Hindlimb muscle (tissue), 1 donor: ENCODE results near the gene MMP3. TPM values are rescaled to one million over a fixed set of nuclear protein-coding genes. Genes with fewer than 3 reads are reported as not detected.
"Not testable (repeated sequence)": the region's sequence is repeated elsewhere in the genome, so short reads cannot be mapped to it uniquely, and the experiment has no call there.

Experiments used
- DNase-seq: peaks from one replicate; pipeline ENCODE4 v3.0.0-alpha.2; 2013
- polyA plus RNA-seq: library from polyadenylated mRNA; unstranded; fragments of 120-200 nt; gene quantifications from one replicate; pipeline ENCODE4 v1.2.1, GENCODE V29; 2013; ENCODE audit not compliant: insufficient read length

Gene MMP3
- not detected for polyA plus RNA-seq

DNA sequence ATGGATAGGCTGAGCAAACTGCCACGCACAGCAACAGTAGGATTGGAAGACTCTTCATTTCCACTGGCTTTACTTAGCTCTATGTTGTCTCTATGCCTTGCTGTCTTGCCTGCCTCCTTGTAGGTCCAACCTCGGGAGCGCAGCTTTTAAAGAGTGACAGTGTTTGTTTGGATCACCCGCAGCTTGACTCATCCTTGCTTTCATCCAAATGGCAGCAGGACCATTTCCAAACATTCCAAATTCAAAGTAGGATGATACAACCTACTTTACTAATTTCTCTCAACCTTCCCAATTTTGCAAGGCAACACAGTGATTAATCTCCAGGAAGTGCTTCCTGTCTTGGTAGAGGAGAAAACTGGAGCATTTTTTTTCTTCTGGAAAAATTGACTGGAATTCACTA, at the start of gene MMP3:
Gene MMP3 (minus strand): TSS at position 121 of the 400 bp plus-strand sequence. CDS start 63 bp downstream, at position 58.
- DNase-seq, result no peak

DNA sequence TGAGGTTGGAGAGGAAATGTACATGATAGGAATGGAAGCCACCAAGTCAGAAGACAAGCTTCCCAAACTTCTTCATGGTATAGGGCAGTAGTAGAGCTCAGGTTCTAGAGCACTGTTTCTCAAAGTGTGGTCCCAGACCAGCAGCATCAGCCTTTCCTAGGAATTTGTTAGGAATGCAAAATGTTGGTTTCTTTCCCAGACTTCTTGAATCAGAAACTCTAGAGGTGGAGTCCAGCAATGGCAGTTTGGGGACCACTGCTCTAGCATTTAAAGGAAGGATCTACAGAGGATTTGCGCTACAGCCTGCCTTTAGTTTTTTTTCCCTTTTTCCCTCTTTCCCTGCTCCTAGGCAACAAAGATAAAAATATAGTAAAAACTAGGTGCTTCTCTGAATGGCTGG, 48.3 kb upstream of the MMP3 start:
- DNase-seq, result no peak

DNA sequence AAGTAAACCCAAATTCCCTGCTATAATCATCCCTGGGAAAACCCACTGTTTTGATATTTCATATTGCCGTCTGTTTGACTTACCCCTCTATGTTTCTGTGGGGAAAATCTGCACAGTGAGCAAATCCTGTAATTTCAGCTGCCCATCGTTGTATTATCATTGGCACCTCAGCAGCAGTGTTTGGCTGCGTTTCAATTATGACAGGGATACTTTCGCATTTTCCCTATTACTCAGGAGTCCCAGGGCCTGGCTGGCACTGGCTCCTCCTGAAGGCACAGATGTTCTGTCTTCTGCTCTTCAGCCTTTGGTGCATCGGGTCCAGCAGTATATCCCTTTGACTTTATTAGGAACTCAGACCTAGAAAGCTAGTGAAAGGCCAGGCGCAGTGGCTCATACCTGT, 43.6 kb upstream of the MMP3 start:
- no peak for DNase-seq

DNA sequence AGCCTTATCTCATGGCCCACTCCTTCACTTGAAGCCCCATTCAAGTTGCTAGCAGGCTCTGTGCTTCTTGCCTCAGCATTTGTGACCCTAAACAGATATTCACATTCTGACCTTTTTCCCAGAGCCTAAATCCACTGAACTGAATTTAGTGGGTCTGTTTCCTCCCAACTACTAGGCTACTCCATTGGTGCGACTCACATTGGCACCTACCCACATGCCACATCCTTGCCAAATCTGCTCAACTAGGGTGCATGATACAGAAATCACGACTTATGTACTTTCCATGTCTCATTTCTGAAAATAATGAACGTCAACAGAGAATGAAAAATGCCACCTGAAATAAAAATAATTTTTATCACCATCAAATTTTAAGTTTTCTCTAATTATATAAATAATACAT, 39.7 kb upstream of the MMP3 start:
- no peak for DNase-seq

DNA sequence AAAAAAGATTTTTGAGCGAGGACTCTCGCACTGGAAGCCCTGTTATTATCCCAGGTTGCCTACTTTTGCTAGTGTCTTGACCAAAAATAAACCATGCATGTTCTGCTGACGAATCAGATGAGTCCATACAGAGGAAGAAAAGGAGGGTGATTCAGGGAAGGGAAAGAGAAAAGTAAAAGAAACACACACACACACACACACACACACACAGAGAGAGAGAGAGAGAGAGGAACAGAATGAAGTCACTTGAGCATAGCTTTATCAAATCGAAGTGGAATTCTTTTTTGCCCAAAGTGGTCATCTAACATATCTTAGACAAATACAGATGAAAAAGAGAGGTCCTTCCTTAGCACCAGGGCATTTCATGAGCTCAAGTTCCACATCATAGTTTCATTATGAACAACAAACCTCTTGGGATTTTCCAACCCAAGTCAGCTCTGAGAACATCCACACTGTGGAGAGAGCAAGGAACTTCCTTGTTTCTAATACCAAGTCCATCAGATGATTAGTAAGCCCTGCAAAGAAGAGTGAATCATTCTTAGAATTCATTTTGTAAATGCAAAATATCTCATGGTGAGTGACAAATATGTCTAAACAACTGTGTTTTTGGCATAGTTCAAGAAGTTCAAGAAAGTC, 39.1 kb upstream of the MMP3 start:
- DNase-seq, result no peak

DNA sequence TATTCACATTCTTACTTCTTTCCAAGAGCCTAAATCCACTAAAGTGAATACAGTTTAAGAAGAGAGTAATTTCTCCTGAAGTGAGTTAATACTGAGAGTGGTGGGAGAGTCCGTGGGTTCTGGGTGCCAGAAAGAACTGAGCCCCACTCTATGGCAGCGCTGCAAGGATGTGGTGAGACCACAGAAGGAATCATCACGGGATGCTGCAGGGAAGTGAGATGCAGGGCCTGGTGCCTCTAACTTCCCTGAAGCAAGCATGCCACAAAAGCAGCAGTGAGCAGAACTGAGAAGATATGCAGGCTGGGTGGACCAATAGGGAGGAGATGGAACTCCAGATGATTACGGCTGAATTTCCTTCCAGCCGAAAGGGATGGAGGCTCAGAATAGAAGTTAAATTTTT, 36.4 kb upstream of the MMP3 start:
- DNase-seq, result no peak

DNA sequence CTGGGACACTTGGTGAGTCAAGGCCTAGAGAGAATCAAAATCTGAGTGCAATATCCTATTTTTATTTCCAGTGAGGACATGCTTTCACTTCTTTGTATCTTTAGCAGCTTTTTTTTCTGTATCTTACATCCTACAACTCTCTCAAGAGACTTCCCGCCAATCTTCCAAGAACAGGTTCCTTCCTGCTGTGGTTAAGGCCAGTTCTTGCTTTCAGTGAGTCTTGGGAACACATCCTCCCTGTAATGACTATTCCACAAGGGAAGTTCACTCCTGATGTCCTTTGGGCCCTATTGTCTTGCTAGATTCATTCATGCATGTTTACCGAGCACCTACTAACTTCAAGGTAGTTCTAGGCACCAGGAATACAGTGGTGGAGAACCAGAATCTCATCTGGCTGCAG, 35.2 kb upstream of the MMP3 start:
- no peak for DNase-seq

DNA sequence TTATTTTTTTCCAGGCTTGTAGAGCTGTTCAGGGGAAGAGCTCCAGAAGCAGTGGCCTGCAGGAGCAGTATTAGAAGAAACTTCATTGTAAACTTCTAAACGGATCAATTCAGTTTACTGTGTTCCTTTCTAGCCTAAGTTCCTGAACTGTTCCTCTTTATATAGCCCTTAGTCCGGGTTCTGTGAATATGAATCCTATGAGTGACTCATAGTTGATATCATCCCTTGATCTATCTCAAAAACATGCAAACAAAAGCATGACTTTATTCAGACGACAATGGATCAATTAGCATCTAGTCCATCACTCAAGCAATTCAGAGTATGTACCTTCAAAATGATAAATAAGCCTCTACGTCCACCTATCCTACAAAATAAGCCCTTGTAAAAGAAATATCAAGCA, 31.4 kb upstream of the MMP3 start, which contains the start of gene MMP12:
Gene MMP12 (minus strand): TSS at position 131 of the 400 bp plus-strand sequence. CDS start 45 bp downstream, at position 86.
- DNase-seq, result no peak

DNA sequence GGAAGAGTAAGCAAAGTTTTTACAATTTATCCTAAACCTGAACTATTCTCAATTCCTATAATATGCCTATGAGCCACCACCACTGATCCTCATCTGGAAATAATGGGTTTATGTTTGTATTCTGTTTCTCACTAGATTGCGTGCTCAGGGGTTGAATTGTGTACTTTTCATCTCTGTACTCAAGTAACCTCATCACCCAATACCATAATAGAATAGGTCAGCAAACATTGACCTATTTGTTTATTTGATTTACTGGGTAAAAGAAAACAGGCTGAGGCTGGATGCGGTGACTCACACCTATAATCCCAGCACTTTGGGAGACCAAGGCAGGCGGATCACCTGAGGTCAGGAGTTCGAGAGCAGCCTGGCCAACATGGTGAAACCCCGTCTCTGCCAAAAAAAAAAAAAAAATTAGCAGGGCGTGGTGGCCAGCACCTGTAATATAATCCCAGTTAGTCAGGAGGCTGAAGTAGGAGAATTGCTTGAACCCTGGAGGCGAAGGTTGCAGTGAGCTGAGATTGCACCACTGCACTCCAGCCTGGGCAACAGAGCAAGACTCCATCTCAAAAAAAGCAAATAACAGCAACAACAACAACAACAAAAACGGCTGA, 26.1 kb upstream of the MMP3 start:
- DNase-seq, result not testable (repeated sequence)

DNA sequence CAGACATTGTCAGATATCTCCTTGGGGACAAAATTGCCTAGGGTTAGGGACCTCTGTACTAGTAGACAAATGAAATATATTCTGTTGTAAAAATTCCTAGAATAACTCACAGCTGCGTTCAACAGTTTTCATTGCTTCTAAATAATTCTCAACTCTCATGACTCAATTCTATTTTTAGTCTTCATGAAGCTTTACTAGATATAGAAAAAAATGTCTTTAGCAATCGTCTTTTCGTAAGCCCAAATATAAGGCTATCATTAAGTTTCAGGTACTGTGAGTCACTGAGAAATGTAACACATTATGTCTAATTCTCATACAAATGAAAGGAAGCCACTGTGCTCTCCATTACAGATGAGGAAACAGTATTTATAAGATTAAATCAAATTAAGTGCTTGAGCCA, 24.9 kb upstream of the MMP3 start:
- DNase-seq, result no peak

DNA sequence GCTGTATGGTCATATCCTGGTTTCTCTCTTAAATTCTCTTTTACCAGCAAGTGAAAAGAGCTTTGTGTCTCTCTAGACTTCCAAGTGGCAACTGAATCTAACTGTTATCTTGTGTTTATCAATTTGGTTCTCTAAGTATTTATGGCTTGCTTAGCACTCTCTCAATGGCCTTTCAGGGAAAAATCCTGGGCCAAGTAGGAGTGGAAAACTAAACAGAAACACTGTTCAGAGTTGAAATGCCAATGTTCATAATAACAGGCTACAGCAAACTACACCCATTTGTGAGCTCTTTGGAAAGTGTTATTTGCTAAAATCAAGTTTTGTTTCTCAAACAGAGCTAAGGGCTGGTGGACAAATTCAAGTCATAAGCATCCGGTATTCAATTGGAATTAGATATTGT, 21.3 kb upstream of the MMP3 start:
- no peak for DNase-seq

DNA sequence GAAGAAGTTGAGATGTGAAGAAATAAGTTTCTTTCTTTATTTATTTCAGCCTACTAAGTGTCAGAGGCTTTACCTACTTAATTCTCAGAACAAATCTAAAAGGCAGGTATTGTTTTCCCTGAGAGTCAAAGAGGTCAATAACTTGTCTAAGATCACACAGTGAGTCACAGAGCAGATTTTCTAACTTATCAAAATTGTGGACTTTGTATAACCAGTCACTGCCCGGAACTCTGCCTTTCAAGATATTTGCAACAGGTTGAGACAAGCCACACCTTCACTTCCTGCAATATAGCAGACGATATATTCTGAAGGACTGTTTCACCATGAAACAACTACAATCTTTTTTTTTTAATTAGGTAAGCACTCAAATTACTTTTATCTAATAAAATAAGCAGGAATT, 10.5 kb upstream of the MMP3 start:
- DNase-seq, result no peak

DNA sequence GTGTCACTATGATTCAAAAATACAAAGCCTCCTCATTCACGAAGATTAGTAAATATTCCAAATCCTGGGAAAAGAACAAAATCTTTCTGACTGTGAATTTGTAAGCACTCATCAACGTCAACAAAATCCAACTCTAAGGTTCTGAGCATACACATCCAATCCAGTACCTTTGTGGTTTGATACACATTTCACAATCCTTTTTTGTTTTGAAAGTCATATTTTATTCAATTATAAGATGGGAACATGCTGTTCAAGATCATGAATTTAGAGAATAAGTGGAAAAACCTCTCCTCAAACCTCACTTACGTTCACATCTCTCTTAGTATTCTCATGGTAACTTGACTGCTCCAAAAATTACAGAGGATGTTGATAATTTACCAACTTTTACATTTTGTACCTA, 9.6 kb upstream of the MMP3 start:
- no peak for DNase-seq

DNA sequence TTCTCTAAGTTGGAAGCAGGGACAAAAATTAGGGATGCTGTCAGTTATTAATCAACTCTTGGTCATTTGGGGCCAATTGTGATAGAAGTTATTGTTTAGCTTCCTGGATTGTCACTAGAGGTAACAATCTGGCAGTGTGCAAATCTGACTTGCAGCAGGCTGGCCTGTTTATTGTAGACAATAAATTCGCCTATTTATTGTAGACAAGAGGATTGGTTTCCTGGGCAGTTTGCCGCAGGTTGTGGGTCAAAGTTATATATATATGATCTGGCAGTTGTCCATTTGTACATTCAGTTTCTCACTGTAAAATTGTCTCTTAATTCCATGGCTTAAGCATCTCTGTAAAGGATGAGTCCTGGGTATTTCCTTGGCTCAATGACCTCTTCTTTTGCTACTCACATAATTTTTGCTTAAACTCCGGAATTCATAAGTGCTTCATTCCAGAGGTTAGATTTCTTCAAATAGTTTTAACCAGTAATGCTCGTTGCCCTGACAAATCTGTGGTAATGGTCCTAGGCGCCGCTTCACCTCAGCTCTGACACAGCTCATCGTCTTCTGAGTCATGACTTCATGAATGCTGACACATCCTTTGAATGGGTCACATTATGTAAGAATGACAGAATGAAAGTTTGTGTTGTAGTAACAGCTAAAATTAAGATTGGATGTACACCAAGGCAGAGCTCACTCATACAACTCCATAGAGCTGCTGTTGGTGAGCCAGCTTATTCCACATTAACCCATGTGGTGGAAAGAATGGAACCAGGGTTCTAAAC, 7.8 kb upstream of the MMP3 start:
- no peak for DNase-seq

DNA sequence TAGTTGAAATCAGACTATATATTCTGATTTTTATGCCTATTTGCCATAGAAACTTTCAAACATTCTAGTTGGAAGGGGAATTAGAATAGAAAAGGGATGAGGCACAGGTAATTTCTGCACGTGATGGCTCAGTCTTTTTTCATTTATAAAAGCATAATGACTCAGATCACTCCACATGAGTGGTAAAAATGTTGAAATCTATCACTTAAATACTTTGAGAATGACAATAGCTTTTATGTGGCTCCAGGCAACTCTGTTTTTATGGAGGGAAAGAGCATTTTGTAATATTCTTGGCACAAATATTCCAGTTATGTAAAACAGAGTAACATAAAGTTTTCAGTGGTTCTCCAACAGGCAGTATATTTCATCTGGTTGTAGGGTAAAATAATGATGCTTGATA, 5.9 kb upstream of the MMP3 start:
- no peak for DNase-seq

DNA sequence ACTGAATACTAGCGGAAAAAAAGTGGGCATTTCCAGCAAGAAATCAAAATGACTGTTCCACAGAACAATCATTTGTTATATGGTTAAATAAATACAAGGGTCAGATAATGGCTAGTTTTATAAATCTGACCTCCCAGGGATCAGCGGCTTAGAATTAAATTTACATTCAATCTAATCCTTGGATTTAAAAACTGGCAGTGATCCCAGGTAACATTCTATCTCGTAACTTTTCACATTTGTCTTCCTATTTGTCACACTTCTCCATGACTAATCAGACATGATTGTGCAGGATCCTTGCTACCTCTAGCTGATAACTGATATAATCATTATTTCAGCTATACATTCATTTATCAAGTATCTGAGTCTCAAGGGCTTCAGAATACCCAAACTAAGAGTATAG, 2.9 kb upstream of the MMP3 start:
- DNase-seq, result no peak

DNA sequence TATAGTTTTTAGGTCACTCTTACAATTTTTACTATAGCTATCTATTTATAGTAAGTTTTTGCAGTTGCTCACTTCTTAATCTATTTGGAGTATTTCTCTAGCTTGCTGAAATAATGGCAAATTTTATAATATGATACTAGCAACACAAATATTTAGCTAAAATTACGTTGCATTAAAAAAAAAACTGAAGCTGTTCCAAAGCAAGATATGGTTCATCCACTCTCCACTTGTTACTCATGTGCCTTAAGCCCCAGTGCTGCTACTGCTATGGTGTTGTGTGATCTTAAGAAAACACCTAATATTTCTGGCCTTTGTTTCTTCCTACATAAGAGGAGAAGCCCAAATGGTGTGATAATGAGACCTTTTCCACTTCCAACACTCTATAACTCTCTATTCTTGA, 479 bp downstream of the MMP3 start:
- DNase-seq, result no peak

DNA sequence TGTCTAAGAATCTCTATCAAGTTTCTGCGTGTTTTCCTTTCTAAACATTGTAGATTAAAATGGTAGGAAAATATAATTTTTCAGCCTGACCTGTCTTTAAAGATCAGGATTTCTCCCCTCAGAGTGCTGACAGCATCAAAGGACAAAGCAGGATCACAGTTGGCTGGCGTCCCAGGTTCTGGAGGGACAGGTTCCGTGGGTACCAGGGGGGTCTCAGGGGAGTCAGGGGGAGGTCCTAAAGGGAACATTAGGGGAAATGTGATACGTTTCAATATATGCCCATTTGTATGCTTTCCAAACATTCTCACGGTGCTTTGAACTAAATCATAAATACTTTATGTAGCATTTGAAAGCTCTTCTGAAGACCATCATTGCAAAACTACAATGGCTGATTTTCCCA, 3.4 kb downstream of the MMP3 start:
- DNase-seq, result no peak

DNA sequence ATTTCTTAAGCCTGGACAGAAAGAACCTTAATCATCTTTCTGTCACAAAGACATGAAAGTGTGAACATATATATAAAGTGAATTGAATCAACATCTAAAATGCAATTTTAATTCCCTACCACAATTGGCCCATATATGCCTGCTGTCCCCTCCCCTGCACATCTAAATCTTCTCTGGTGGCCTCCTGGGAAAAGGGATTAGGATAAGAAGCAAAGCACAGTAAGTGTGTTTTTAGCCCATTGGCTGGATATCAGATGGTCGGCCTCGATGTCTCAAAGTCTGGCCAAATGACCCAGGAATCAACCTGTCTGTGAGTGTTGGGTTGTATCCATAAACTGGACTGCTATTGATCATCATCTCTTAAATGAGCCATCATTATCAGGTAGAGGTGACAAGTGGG, 5.8 kb downstream of the MMP3 start:
- DNase-seq, result no peak

DNA sequence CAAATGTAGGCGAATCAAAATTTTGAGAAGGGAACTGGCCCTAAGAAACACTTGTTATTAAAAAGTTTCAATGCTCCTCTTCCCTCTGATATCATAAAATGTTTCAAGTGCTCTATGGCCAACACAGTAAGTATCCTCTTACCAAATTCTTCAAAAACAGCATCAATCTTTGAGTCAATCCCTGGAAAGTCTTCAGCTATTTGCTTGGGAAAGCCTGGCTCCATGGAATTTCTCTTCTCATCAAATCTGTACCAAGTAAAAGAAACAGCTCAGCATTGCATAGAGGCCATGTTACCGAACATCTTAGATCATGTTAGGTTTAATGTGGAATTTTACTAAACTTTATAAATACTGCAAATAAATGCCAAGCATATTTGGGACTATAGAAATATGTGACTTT, 6.3 kb downstream of the MMP3 start:
- DNase-seq, result no peak

DNA sequence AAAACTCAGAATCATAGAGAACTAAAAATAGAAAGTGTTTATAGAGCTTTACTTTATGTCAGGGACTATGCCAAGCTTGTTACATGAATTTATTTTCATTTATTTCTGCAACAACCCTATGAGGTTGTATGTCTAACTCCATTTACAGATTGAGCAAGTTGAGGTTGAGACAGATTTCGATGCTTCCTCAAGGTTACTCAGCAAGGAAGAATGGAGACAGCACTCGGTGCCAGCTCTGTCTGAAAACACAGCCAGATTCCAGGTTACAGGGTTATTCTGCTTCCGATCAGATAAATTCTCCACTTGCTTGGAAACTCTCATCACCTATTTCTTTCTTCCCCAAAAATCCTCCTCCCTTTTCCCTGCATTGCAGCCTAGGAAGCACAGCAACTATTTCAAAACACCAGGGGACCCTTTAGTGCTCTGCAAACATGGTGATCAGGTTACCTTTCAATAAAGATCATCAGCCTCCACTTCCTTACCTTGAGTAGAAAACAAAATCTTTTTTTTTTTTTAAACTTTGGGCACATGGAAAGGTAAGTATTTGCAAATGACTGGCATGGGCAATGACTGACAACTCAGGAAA, 7.0 kb downstream of the MMP3 start:
- DNase-seq, result no peak

DNA sequence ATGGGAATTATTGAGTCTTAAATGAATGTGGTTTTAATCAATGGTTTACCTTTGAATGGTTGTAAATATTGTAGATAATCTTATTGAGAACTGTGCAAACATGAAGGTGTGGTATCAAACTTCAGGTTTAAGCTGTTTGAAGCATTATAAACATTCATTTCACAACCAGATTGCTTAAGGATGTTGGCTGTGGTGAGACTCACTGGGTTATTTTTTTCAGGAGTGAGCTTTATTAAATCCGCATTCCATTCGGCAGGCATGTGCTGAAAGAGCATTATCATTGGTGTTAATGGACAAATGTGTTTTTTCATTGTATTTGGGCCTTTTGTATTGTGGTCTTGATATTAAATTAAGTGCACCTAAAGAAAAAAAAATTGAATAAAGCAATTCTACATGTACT, 9.7 kb downstream of the MMP3 start:
- no peak for DNase-seq

DNA sequence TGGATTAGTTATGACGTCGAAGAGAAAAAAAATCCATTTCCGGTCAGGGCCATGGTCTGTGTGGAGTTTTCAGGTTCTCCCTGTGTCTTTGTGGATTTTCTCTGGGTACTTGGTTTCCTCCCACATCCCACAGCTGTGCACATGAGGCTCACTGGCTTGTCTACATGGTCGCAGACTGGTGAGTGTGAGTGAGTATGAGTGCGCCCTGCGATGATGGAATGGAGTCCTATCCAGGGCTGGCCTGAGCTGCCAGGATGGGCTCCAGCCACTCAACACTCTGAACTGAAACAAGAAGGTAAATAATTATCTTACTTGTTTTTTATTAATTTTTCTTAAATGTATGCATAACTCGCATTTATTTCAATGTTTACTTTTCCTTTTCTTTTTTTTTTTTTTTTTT, 10.8 kb downstream of the MMP3 start:
- DNase-seq, result no peak
